GM18505 (cell line): ENCODE results near the gene UGT1A1.

Source experiments
- ATAC-seq: cut with Tn5 transposase; IDR thresholded peaks from one replicate; pipeline ENCODE4 v1.9.1; 2021; ENCODE audit not compliant: unreplicated experiment
- POLR2A ChIP-seq: IDR thresholded peaks from 4 replicates; pipeline ENCODE4 v1.6.1; 2011; ENCODE audit warnings: borderline replicate concordance; ENCODE audit not compliant: insufficient read depth, insufficient read length; ENCODE audit errors: extremely low read depth

UGT1A1 gene

GRCh38 chr2:233819884-233820773 is 60.1 kb downstream of the UGT1A1 start:
- ATAC-seq: no peak
- no peak for TF ChIP-seq POLR2A

GRCh38 chr2:233820774-233821105 is 60.7 kb downstream of the UGT1A1 start:
- no peak for TF ChIP-seq POLR2A

DNA sequence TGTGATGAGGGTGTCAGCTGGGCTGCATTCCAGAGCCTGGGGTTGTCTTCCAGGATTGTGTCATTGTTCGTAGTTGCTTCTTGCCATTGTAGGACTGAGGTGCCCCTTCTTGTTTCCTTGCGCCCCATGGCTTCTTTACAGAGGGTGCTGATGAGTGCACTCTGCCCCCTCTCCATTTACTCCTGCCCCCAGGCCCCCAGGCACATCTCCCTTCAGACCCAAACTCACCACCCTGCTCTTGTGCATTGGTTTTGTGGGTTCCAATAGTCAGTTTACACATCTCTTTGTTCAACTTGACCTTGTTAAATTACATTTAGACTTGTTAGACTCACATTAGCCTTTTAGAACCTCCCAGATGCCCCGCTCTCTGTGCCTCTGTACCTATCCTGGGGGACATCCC is 61.1 kb downstream of the UGT1A1 start:
- no peak for ATAC-seq
- TF ChIP-seq POLR2A: no peak

More at GRCh38 chr2:233820774-233821105, 60.7 kb downstream of the UGT1A1 start:
- ATAC-seq: no peak

- no peak for ATAC-seq
- no peak for TF ChIP-seq POLR2A
Observed at GRCh38 chr2:233821709-233822100, 61.6 kb downstream of the UGT1A1 start.

DNA sequence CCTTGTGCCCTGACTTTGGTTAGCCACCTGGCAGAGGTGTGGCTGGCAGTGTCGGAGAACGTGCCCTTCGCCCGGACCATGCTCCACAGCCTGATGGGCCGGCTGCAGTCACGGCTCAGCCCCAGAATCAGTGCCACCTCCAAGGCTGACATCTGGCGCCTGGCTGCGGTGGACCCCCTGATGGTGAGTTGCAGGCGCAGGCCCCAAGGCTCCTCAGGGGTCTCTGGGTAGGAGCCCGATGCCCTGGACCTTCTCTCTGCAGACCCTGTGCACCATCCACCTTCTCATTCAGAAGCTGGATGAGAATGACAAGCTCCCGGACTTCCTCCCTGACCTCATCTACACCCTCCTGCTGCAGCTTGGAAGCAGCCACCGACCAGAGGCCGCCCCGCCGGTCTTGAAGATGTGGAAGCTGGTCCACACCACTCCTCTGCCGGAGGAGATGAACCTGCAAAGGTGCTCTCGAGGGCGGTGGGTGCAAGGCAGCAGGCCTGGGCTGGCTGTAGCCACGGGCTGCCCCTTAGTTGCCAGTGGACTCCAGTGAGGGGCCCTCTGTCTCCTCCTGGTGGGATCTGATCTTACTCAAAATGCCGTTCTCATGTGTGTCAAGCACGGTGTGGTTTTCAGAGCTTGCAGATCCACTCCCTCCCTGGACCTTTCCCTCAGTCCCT is 62.2 kb downstream of the UGT1A1 start:
- ATAC-seq: no peak
- TF ChIP-seq POLR2A: no peak
